ENCODE results near the gene ATXN2. TPM values are rescaled to one million over a fixed set of nuclear protein-coding genes. Genes with fewer than 3 reads are reported as not detected.
"Not testable (repeated sequence)": the region's sequence is repeated elsewhere in the genome, so short reads cannot be mapped to it uniquely, and the experiment has no call there.

ATXN2 gene
- total and polyA plus RNA-seq, 2 donors from 2014 or later: 27.1 to 56.5 TPM

GRCh38 chr12:111405149-111405858, 193.8 kb downstream of the ATXN2 start:
- DNase-seq: peak; percentile 95 to 99 (median 95)
- Histone ChIP-seq H3K36me3 (ENCODE audit: control insufficient read depth in 2 of 3, insufficient read depth in 3 of 3, low read length in 3 of 3) (no peaks in the 10 kb centered on the region), H3K4me3 (ENCODE audit: low read length in 3 of 3) (peak overlapping the region; percentile 36 to 76 (median 44)), H3K4me1 (ENCODE audit: control insufficient read depth in 2 of 3, insufficient read depth in 2 of 3, low read depth in 1 of 3, low read length in 3 of 3) (peaks cover 0 to 44% (median 7%) of the 10 kb centered on the region in 3 donors), H3K27ac (ENCODE audit: low read depth in 2 of 2, low read length in 2 of 2) (peak overlapping the region; percentile 78 to 82), H3K27me3 (ENCODE audit: control insufficient read depth, insufficient read depth, low read length) (no peaks in the 10 kb centered on the region), H3K9ac (ENCODE audit: low read length in 3 of 3) (peak overlapping the region in 1 of 3 donors; percentile 8), H3K9me3 (ENCODE audit: control insufficient read depth in 2 of 3, insufficient read depth in 1 of 3, low read length in 3 of 3) (no peaks in the 10 kb centered on the region)
- intact Hi-C loops (cut with DNase I): no loop called here
- TF ChIP-seq CTCF (IDR thresholded peaks at IDR 0.05; ENCODE audit: borderline replicate concordance, extremely low read depth, insufficient read depth): peak; percentile 36
- no peak for FAIRE-seq

GRCh38 chr12:111404362-111405148, 194.6 kb downstream of the ATXN2 start:
- Histone ChIP-seq H3K4me3 (ENCODE audit: low read length in 3 of 3) (peak overlapping the region in 2 of 3 donors; percentile 36 to 76), H3K27me3 (ENCODE audit: control insufficient read depth, insufficient read depth, low read length) (no peaks in the 10 kb centered on the region), H3K9ac (ENCODE audit: low read length in 3 of 3) (peak overlapping the region in 1 of 3 donors; percentile 8), H3K9me3 (ENCODE audit: control insufficient read depth in 2 of 3, insufficient read depth in 1 of 3, low read length in 3 of 3) (no peaks in the 10 kb centered on the region), H3K4me1 (ENCODE audit: control insufficient read depth in 2 of 3, insufficient read depth in 2 of 3, low read depth in 1 of 3, low read length in 3 of 3) (peaks cover 0 to 41% (median 7%) of the 10 kb centered on the region in 3 donors), H3K27ac (ENCODE audit: low read depth in 2 of 2, low read length in 2 of 2) (peak overlapping the region; percentile 78 to 82), H3K36me3 (ENCODE audit: control insufficient read depth in 2 of 3, insufficient read depth in 3 of 3, low read length in 3 of 3) (no peaks in the 10 kb centered on the region)
- FAIRE-seq: no peak
- intact Hi-C loops (cut with DNase I): no loop called here
- no peak for TF ChIP-seq CTCF (IDR thresholded peaks at IDR 0.05; ENCODE audit: borderline replicate concordance, extremely low read depth, insufficient read depth)
- peak in 3 of 5 donors; percentile 70 to 87 (median 84) for DNase-seq

GRCh38 chr12:111402490-111402824, 196.7 kb downstream of the ATXN2 start:
- DNase-seq; intact Hi-C loops (cut with DNase I); H3K27ac ChIP-seq (ENCODE audit: low read depth in 2 of 2, low read length in 2 of 2); H3K27me3 ChIP-seq (ENCODE audit: control insufficient read depth, insufficient read depth, low read length); H3K4me3 ChIP-seq (ENCODE audit: low read length in 3 of 3); H3K9ac ChIP-seq (ENCODE audit: low read length in 3 of 3); H3K36me3 ChIP-seq (ENCODE audit: control insufficient read depth in 2 of 3, insufficient read depth in 3 of 3, low read length in 3 of 3); FAIRE-seq; H3K9me3 ChIP-seq (ENCODE audit: control insufficient read depth in 2 of 3, insufficient read depth in 1 of 3, low read length in 3 of 3): not testable (repeated sequence)
- H3K4me1 ChIP-seq (ENCODE audit: control insufficient read depth in 2 of 3, insufficient read depth in 2 of 3, low read depth in 1 of 3, low read length in 3 of 3): peaks cover 0 to 30% (median 7%) of the 10 kb centered on the region in 3 donors

Other genes starting within 250 kb of the ATXN2 start
- gene PHETA1, start 230.2 kb downstream of the ATXN2 start, total RNA-seq: 19.0 TPM
- gene PHETA1, start 230.2 kb downstream of the ATXN2 start, polyA plus RNA-seq (ENCODE audit: insufficient read depth, low read depth, low replicate concordance): 6.3 TPM
- 35.0 TPM for gene SH2B3, start 193.4 kb downstream of the ATXN2 start, total RNA-seq
- 7.3 TPM for gene SH2B3, start 193.4 kb downstream of the ATXN2 start, polyA plus RNA-seq (ENCODE audit: insufficient read depth, low read depth, low replicate concordance)
- gene BRAP, start 86.6 kb upstream of the ATXN2 start, total RNA-seq: 17.2 TPM
- 9.6 TPM for gene BRAP, start 86.6 kb upstream of the ATXN2 start, polyA plus RNA-seq (ENCODE audit: insufficient read depth, low read depth, low replicate concordance)
- gene ACAD10, start 86.7 kb upstream of the ATXN2 start, total RNA-seq: 33.7 TPM
- gene ACAD10, start 86.7 kb upstream of the ATXN2 start, polyA plus RNA-seq (ENCODE audit: insufficient read depth, low read depth, low replicate concordance): 47.0 TPM
- 178 TPM for gene ALDH2, start 167.6 kb upstream of the ATXN2 start, total RNA-seq
- 318 TPM for gene ALDH2, start 167.6 kb upstream of the ATXN2 start, polyA plus RNA-seq (ENCODE audit: insufficient read depth, low read depth, low replicate concordance)
- 45.7 TPM for gene MAPKAPK5, start 242.9 kb upstream of the ATXN2 start, total RNA-seq
- 20.5 TPM for gene MAPKAPK5, start 242.9 kb upstream of the ATXN2 start, polyA plus RNA-seq (ENCODE audit: insufficient read depth, low read depth, low replicate concordance)